Smooth muscle cell (in vitro differentiated cells): ENCODE data around the gene TRIM37. TPM values are rescaled to one million over a fixed set of nuclear protein-coding genes. Genes with fewer than 3 reads are reported as not detected.

ENCODE experiments used
- DNase-seq: peaks from one replicate; lab custom pipeline; 2025; ENCODE audit not compliant: unreplicated experiment; lab: John Stamatoyannopoulos, UW
- H2AFZ ChIP-seq: fragments of 200-600 bp; sonication (generic); 2 replicates; pipeline ENCODE4 v1.6.0; 2016; ENCODE audit warnings: antibody characterized with exemption, low read depth, mild to moderate bottlenecking
- H3F3A ChIP-seq: fragments of 200-600 bp; sonication (generic); 2 replicates; pipeline ENCODE4 v1.6.0; 2017; ENCODE audit warnings: antibody characterized with exemption, low read depth
- H3K27ac ChIP-seq: fragments of 200-600 bp; sonication (generic); 2 replicates; pipeline ENCODE4 v1.5.1; 2016; ENCODE audit warnings: low read depth, mild to moderate bottlenecking
- H3K27me3 ChIP-seq: fragments of 200-600 bp; sonication (generic); 2 replicates; pipeline ENCODE4 v1.6.1; 2016; ENCODE audit warnings: low read depth, mild to moderate bottlenecking
- H3K36me3 ChIP-seq: fragments of 200-600 bp; sonication (generic); 2 replicates; pipeline ENCODE4 v1.5.1; 2016; ENCODE audit warnings: low read depth
- H3K4me1 ChIP-seq: fragments of 200-600 bp; sonication (generic); 2 replicates; pipeline ENCODE4 v1.5.1; 2016; ENCODE audit warnings: low read depth
- H3K4me2 ChIP-seq: fragments of 200-600 bp; sonication (generic); 2 replicates; pipeline ENCODE4 v1.6.0; 2016; ENCODE audit warnings: mild to moderate bottlenecking
- H3K4me3 ChIP-seq: fragments of 200-600 bp; sonication (generic); 2 replicates; pipeline ENCODE4 v1.5.1; 2016; ENCODE audit warnings: mild to moderate bottlenecking
- H3K79me2 ChIP-seq: fragments of 200-600 bp; sonication (generic); 2 replicates; pipeline ENCODE4 v1.6.0; 2016; ENCODE audit warnings: low read depth, mild to moderate bottlenecking
- H3K9ac ChIP-seq: fragments of 200-600 bp; sonication (generic); 2 replicates; pipeline ENCODE4 v1.6.0; 2016; ENCODE audit warnings: low read depth
- H3K9me3 ChIP-seq: fragments of 200-600 bp; sonication (generic); replicated peaks from 2 replicates; pipeline ENCODE4 v1.5.1; 2016; ENCODE audit warnings: low read depth
- H4K20me1 ChIP-seq: fragments of 200-600 bp; sonication (generic); 2 replicates; pipeline ENCODE4 v1.6.0; 2016; ENCODE audit warnings: low read depth
- WGBS: methylation state at CpG from one replicate; pipeline ENCODE4 v1.1.7; 2016; ENCODE audit warnings: low lambda C conversion rate; 5-methylcytosine and 5-hydroxymethylcytosine counted together
- polyA plus RNA-seq: library from polyadenylated mRNA; unstranded; fragments of >200 nt; fragmentation: Nextera tagmentation; extraction: Ambion mirVana; gene quantifications from 2 replicates; pipeline ENCODE4 v1.2.1, GENCODE V29; 2016
- total RNA-seq: library from RNA; depleted of rRNA; stranded (reverse); fragments of >200 nt; gene quantifications from 2 replicates; pipeline ENCODE4 v1.2.3, GENCODE V29; 2014
- TF ChIP-seq, protein P1 (sequence below): fragments of 200-600 bp; sonication (generic); IDR thresholded peaks from 2 replicates; pipeline ENCODE4 v1.5.1; 2017; ENCODE audit warnings: borderline replicate concordance, mild to moderate bottlenecking, antibody characterized with exemption; ENCODE audit not compliant: insufficient read depth, poor library complexity, severe bottlenecking

TRIM37 gene
- total and polyA plus RNA-seq, 2 experiments from 2014 or later = 8.0 to 16.5 TPM

- 92% methylated on average over 2 of the region's 2 CpGs for WGBS
- H3F3A ChIP-seq = no peaks in the 10 kb centered on the region
- TF ChIP-seq, protein P1, sequence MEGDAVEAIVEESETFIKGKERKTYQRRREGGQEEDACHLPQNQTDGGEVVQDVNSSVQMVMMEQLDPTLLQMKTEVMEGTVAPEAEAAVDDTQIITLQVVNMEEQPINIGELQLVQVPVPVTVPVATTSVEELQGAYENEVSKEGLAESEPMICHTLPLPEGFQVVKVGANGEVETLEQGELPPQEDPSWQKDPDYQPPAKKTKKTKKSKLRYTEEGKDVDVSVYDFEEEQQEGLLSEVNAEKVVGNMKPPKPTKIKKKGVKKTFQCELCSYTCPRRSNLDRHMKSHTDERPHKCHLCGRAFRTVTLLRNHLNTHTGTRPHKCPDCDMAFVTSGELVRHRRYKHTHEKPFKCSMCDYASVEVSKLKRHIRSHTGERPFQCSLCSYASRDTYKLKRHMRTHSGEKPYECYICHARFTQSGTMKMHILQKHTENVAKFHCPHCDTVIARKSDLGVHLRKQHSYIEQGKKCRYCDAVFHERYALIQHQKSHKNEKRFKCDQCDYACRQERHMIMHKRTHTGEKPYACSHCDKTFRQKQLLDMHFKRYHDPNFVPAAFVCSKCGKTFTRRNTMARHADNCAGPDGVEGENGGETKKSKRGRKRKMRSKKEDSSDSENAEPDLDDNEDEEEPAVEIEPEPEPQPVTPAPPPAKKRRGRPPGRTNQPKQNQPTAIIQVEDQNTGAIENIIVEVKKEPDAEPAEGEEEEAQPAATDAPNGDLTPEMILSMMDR = no peak
- H4K20me1 ChIP-seq = no peaks in the 10 kb centered on the region
- H3K4me3 ChIP-seq = no peak overlapping the region
- no peak for DNase-seq
- no peaks in the 10 kb centered on the region for H3K79me2 ChIP-seq
- no peak overlapping the region for H3K9ac ChIP-seq
- no peak overlapping the region for H3K27ac ChIP-seq
- no peaks in the 10 kb centered on the region for H3K4me1 ChIP-seq
- H3K36me3 ChIP-seq = no peaks in the 10 kb centered on the region
- H3K9me3 ChIP-seq = no peaks in the 10 kb centered on the region
- no peak overlapping the region for H3K4me2 ChIP-seq
- no peak overlapping the region for H2AFZ ChIP-seq
- H3K27me3 ChIP-seq = no peaks in the 10 kb centered on the region
These were observed 97.9 kb downstream of the TRIM37 start for GRCh38 chr17:59008737-59009136.

GRCh38 chr17:59007995-59008394 is 98.7 kb downstream of the TRIM37 start:
- Histone ChIP-seq H3K9ac (no peak overlapping the region), H3K4me1 (no peaks in the 10 kb centered on the region), H2AFZ (no peak overlapping the region), H3K79me2 (no peaks in the 10 kb centered on the region), H3K4me3 (no peak overlapping the region), H3K9me3 (no peaks in the 10 kb centered on the region), H3F3A (no peaks in the 10 kb centered on the region), H3K27ac (no peak overlapping the region), H3K4me2 (no peak overlapping the region), H4K20me1 (no peaks in the 10 kb centered on the region), H3K36me3 (no peaks in the 10 kb centered on the region), H3K27me3 (no peaks in the 10 kb centered on the region)
- TF ChIP-seq, protein P1 = no peak
- 97% methylated on average over 2 of the region's 2 CpGs for WGBS
- DNase-seq = no peak

DNA sequence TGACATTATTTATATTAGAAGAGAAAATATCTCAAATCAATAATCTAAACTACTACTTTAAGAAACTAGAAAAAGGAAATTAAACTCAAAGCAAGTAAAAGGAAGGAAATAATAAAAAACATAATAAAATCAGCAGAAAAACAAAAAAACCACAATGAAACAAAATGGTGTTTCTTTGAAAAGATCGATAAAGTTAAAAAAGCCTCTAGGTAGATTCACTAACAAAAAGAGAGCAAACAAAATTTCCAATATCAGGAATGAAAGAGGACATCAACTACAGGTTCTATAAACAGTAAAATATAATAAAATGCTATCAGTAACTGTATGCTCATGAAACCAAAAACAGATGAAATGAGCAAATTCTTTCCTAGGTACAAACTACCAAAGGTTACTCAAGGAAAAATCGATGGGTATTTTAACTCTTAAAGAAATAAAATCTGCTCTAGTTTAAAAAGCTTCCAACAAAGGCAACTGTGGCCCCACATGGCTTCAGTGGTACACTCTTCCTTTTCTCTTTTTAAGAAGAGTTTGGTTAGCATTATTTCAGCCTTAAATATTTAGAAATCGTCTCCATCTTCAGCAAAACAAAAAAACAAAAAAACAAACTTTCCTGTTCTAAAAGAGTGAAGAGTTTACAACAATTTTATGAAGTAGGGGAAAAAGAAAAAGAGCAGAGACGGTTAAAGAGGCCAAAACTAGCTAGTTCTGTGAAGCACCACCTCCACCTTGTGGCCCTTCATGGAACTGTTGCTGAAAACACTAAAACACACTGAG is 102.2 kb downstream of the TRIM37 start:
- H3K9ac ChIP-seq = no peak overlapping the region
- 26% methylated on average over 4 of the region's 4 CpGs for WGBS

More for the DNA sequence above, 102.2 kb downstream of the TRIM37 start:
- H2AFZ ChIP-seq = no peak overlapping the region
- H3K9me3 ChIP-seq = no peaks in the 10 kb centered on the region
- no peak overlapping the region for H3K4me2 ChIP-seq
- H3K27ac ChIP-seq = no peak overlapping the region
- H3K4me1 ChIP-seq = no peaks in the 10 kb centered on the region
- DNase-seq = no peak
- H3K27me3 ChIP-seq = no peaks in the 10 kb centered on the region
- H3K36me3 ChIP-seq = no peaks in the 10 kb centered on the region
- TF ChIP-seq, protein P1 = peak; percentile 98
- H4K20me1 ChIP-seq = no peaks in the 10 kb centered on the region
- H3K4me3 ChIP-seq = no peak overlapping the region
- H3K79me2 ChIP-seq = no peaks in the 10 kb centered on the region
- peaks cover 4% of the 10 kb centered on the region for H3F3A ChIP-seq
